ENCODE data around the gene CFAP43.

CFAP43 gene

GRCh38 chr10:104088239-104088638, 143.9 kb downstream of the CFAP43 start:
- DNase-seq, result no peak

- DNase-seq, result no peak
These were observed 146.3 kb downstream of the CFAP43 start, which contains the start of gene COL17A1 for GRCh38 chr10:104085801-104086400. Gene COL17A1 (minus strand): TSS chr10:104085880. CDS start chr10:104080673, 5,207 bp downstream.

- DNase-seq, result no peak
These were observed 147.6 kb downstream of the CFAP43 start for GRCh38 chr10:104084482-104085142.

GRCh38 chr10:104081998-104082397, 150.2 kb downstream of the CFAP43 start:
- DNase-seq, result no peak

- peak; percentile 21 to 92 (median 62) for DNase-seq
These were observed 151.4 kb downstream of the CFAP43 start for GRCh38 chr10:104080762-104081161.

Data from NCI-H1417 (cell line).